PC-3 (cell line): ENCODE results near the gene CFAP44. TPM values are rescaled to one million over a fixed set of nuclear protein-coding genes. Genes with fewer than 3 reads are reported as not detected.
A peak's percentile ranks its signal among the peaks of the same experiment; 100 is the strongest.

ENCODE experiments used
- ATAC-seq: fragments of 200-7000 bp; cut with Tn5 transposase; 2 replicates; pipeline ENCODE4 v1.9.1; 2020; ENCODE audit warnings: mild to moderate bottlenecking, moderate library complexity
- Bru-seq: library from RNA; stranded (reverse); fragments of 400-500 nt; gene quantifications from one replicate; lab custom pipeline; 2021; lab: Mats Ljungman, UMichigan
- BruChase-seq, 2 experiments: library from RNA; stranded (reverse); fragments of 400-500 nt; gene quantifications; one replicate each; lab custom pipeline; 2021; lab: Mats Ljungman, UMichigan
- BruUV-seq: library from RNA; stranded (reverse); fragments of 400-500 nt; replicated peaks from 2 replicates; lab custom pipeline; 2021; lab: Mats Ljungman, UMichigan
- CTCF ChIA-PET: fragments of 300-600 bp; sonication (Branson Sonifier 250); formaldehyde crosslinking; loops from one replicate; lab custom pipeline; 2022; ENCODE audit warnings: antibody characterized with exemption; lab: Charles Lee
- POLR2A ChIA-PET: fragments of 300-600 bp; sonication (Branson Sonifier 250); formaldehyde crosslinking; loops from one replicate; lab custom pipeline; 2022; ENCODE audit warnings: antibody characterized with exemption; ENCODE audit not compliant: unreplicated experiment; lab: Charles Lee
- DNase-seq: peaks from one replicate; pipeline ENCODE4 v3.0.0-alpha.2; 2015
- H2AFZ ChIP-seq: fragments of 300-600 bp; sonication (generic); 2 replicates; pipeline ENCODE4 v1.6.0; 2016; ENCODE audit warnings: antibody characterized with exemption, low read length
- H3F3A ChIP-seq: fragments of 300-600 bp; sonication (generic); one replicate; pipeline ENCODE4 v1.6.0; 2017; ENCODE audit warnings: antibody characterized with exemption, low read length, control low read depth, mild to moderate bottlenecking; ENCODE audit not compliant: unreplicated experiment
- H3K27ac ChIP-seq: fragments of 300-600 bp; sonication (generic); 2 replicates; pipeline ENCODE4 v1.5.1; 2016; ENCODE audit warnings: mild to moderate bottlenecking, low read length
- H3K27me3 ChIP-seq: fragments of 300-600 bp; sonication (generic); 2 replicates; pipeline ENCODE4 v1.6.1; 2016; ENCODE audit warnings: low read length, mixed read lengths
- H3K36me3 ChIP-seq: fragments of 300-600 bp; sonication (generic); 2 replicates; pipeline ENCODE4 v1.6.1; 2016; ENCODE audit warnings: low read depth, mixed run types, low read length, mixed read lengths
- H3K4me1 ChIP-seq: fragments of 300-600 bp; sonication (generic); 2 replicates; pipeline ENCODE4 v1.5.1; 2016; ENCODE audit warnings: low read length; ENCODE audit not compliant: insufficient read depth
- H3K4me2 ChIP-seq: fragments of 300-600 bp; sonication (generic); 2 replicates; pipeline ENCODE4 v1.6.0; 2016; ENCODE audit warnings: low read length
- H3K4me3 ChIP-seq: fragments of 300-600 bp; sonication (generic); 2 replicates; pipeline ENCODE4 v1.5.1; 2016; ENCODE audit warnings: mild to moderate bottlenecking, low read length, mixed read lengths
- H3K79me2 ChIP-seq: fragments of 300-600 bp; sonication (generic); 2 replicates; pipeline ENCODE4 v1.6.1; 2017; ENCODE audit warnings: low read length, mixed read lengths
- H3K9ac ChIP-seq: fragments of 300-600 bp; sonication (generic); 2 replicates; pipeline ENCODE4 v1.6.0; 2016; ENCODE audit warnings: mild to moderate bottlenecking, low read length
- H3K9me2 ChIP-seq: fragments of 300-600 bp; sonication (generic); replicated peaks from 2 replicates; pipeline ENCODE4 v1.6.1; 2016; ENCODE audit warnings: mixed run types, low read length, mixed read lengths
- H3K9me3 ChIP-seq: fragments of 300-600 bp; sonication (generic); 2 replicates; pipeline ENCODE4 v1.6.1; 2016; ENCODE audit warnings: low read length, mixed read lengths
- H4K20me1 ChIP-seq: fragments of 300-600 bp; sonication (generic); 2 replicates; pipeline ENCODE4 v1.6.1; 2016; ENCODE audit warnings: low read length, mixed read lengths
- CTCF ChIP-seq: fragments of 300-600 bp; sonication (generic); conservative IDR thresholded peaks from 2 replicates; pipeline ENCODE4 v1.5.1; 2017; ENCODE audit warnings: antibody characterized with exemption, low read depth, mild to moderate bottlenecking, low read length
- EZH2 ChIP-seq: fragments of 300-600 bp; sonication (generic); IDR thresholded peaks from one replicate; pipeline ENCODE4 v1.6.1; 2017; ENCODE audit warnings: antibody characterized with exemption, mild to moderate bottlenecking, low read length; ENCODE audit not compliant: unreplicated experiment
- EZH2phosphoT487 ChIP-seq: fragments of 300-600 bp; sonication (generic); IDR thresholded peaks from 2 replicates; pipeline ENCODE4 v1.6.1; 2018; ENCODE audit warnings: mild to moderate bottlenecking, antibody characterized with exemption, low read length, borderline replicate concordance
- intact Hi-C: fragments of 100-400 bp; cut with micrococcal nuclease; formaldehyde crosslinking; loops from 2 replicates; pipeline ENCODE4 v1.9.0; 2023
- long read RNA-seq: library from polyadenylated mRNA; unstranded; transcript quantifications from one replicate; pipeline ENCODE4 v2.0.0, GENCODE V29; 2021; ENCODE audit not compliant: unreplicated experiment
- total RNA-seq: library from RNA; depleted of rRNA; stranded (reverse); fragments of >200 nt; gene quantifications from 2 replicates; pipeline ENCODE4 v1.2.3, GENCODE V29; 2014; rRNA removed

The CFAP44 gene, protein sequence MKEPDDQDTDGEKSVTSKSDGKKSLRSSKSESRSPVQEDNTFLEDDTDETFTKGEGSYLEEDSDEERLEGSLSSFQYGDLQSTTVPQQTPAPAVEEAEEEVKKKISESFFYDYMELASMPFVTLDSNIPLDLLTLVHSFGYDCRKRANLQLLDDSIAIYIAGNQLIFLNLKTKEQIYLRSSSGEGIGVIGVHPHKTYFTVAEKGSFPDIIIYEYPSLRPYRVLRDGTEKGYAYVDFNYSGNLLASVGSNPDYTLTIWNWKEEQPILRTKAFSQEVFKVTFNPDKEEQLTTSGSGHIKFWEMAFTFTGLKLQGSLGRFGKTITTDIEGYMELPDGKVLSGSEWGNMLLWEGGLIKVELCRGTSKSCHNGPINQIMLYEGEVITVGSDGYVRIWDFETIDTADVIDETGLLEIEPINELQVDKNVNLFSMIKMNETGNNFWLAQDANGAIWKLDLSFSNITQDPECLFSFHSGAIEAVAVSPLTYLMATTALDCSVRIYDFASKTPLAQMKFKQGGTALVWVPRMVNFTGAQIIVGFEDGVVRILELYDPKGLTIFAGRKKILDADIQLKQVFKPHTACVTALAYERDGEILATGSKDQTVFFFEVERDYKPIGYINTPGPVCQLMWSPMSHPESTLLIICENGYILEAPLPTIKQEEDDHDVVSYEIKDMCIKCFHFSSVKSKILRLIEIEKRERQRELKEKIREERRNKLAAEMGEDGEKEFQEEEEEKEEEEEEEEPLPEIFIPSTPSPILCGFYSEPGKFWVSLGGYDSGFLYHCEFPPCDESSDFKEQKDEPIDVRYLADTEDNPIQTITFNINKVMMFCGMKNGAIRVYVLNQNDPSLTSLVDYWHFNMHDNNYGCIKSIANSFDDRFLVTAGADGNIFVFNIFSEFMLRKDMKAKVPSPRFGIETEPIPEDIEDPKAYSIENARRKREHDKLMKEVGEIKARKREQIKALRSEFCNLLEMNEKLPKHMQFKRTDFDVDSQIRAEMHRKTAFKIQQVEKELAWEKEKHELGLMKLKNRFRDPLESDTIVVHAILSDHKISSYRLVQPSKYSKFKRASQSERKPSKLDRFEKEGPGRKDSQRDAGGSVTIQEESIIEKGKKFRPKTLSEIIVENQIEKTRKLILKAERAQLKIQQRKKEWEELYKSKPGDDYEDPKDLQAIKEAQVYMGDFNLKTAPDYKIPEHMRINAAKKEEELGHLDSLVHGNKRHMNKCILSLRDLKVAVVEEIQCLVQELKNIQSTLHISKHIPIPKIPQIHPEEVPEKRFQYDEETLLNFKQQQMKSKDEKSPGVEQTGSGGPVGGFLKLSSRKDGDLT (N-terminal part only)
- total RNA-seq = 7.2 and 9.0 TPM in 2 replicates
- percentile 76 among the genes with signal in this experiment for Bru-seq, nascent RNA
- percentile 79 among the genes with signal in this experiment for BruChase-seq, experiment 1, labeled RNA remaining after a 6-hour chase
- percentile 87 among the genes with signal in this experiment for BruChase-seq, experiment 2, labeled RNA remaining after a 2-hour chase
- long read RNA-seq, partial matches to known transcripts = 5 of 14 reads
- long read RNA-seq, other reads (novel, unspliced or antisense) = 9 of 14 reads

- Histone ChIP-seq H3K27me3 (no peaks in the 10 kb centered on the region), H3K9me3 (no peaks in the 10 kb centered on the region), H3F3A (no peaks in the 10 kb centered on the region), H3K4me3 (no peak within 1 kb of the TSS), H3K9ac (no peak within 1 kb of the TSS), H3K79me2 (no peaks in the 10 kb centered on the region), H3K9me2 (no peaks in the 10 kb centered on the region), H4K20me1 (no peaks in the 10 kb centered on the region), H3K27ac (no peak within 1 kb of the TSS), H2AFZ (no peak within 1 kb of the TSS), H3K4me1 (peaks cover 14% of the 10 kb centered on the region; the same call in 1 of the 2 replicates), H3K36me3 (peaks cover 11% of the 10 kb centered on the region; the same call in 1 of the 2 replicates), H3K4me2 (no peak within 1 kb of the TSS)
- no peak for ATAC-seq
- CTCF ChIA-PET = no interaction called here
- TF ChIP-seq EZH2phosphoT487 (no peak), EZH2 (no peak), CTCF (no peak)
- POLR2A ChIA-PET = no interaction called here
- DNase-seq = no peak
- intact Hi-C loops = no loop called here
- BruUV-seq = no TSS peak
Observed at GRCh38 chr3:113441051-113441770, at the start of gene CFAP44. Gene CFAP44, minus strand, starts transcription at chr3:113441493. Its CDS starts 7,829 bp downstream, at chr3:113433664.

DNA sequence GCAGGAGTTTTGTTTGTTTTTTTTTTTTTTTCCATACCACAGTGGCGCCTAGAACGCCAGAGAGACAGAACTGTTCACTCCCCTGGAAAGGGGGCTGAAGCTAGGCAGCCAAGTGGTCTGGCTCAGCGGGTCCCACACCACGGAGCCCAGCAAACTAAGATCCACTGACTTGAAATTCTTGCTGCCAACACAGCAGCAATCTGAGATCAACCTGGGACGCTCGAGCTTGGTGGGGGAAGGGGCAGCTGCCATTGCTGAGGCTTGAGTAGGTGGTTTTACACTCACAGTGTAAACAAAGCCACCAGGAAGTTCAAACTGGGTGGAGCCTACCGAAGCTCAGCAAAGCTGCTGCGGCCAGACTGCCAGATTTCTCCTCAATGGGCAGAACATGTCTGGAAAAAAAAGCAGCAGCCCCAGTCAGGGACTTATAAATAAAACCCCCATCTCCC lies 43.9 kb upstream of the CFAP44 start:
- Histone ChIP-seq H3K4me3 (peak overlapping the region; percentile 48; the same call in 1 of the 2 replicates), H3K4me1 (peaks cover 18% of the 10 kb centered on the region), H3K36me3 (peaks cover 10% of the 10 kb centered on the region), H3K27me3 (no peaks in the 10 kb centered on the region), H3K27ac (peak overlapping the region; percentile 61), H3F3A (no peaks in the 10 kb centered on the region), H4K20me1 (no peaks in the 10 kb centered on the region), H3K9me2 (no peaks in the 10 kb centered on the region), H3K79me2 (no peaks in the 10 kb centered on the region), H3K4me2 (peak overlapping the region; percentile 74), H3K9me3 (no peaks in the 10 kb centered on the region), H2AFZ (peak overlapping the region; percentile 67), H3K9ac (peak overlapping the region; percentile 47; the same call in 1 of the 2 replicates)
- POLR2A ChIA-PET = no interaction called here
- no TSS peak for BruUV-seq
- peak; percentile 94 for ATAC-seq
- TF ChIP-seq EZH2phosphoT487 = no peak
- intact Hi-C loops = no loop called here
- peak; percentile 87 for DNase-seq
- CTCF ChIA-PET = interaction anchor here (0.6 kb wide), 1 partner anchor 32 kb away, joined by 3 read pairs; no protein-coding TSS in a partner anchor
